CD4-positive, alpha-beta memory T cell (primary cell): ENCODE measurements around the gene RNFT2. TPM values are rescaled to one million over a fixed set of nuclear protein-coding genes. Genes with fewer than 3 reads are reported as not detected.

ENCODE experiments used
- CTCF ChIA-PET: fragments of 350-600 bp; sonication (Branson Sonifier 250); formaldehyde crosslinking; loops from one replicate; lab custom pipeline; 2021; ENCODE audit warnings: inconsistent platforms; ENCODE audit not compliant: partially characterized antibody; lab: Charles Lee
- POLR2A ChIA-PET: fragments of 350-600 bp; sonication (Branson Sonifier 250); formaldehyde crosslinking; loops from one replicate; lab custom pipeline; 2021; ENCODE audit not compliant: partially characterized antibody; lab: Charles Lee
- DNase-seq, 5 donors: peaks; one replicate each; pipeline versions ENCODE4 v3.0.0 to v3.0.0-alpha.2; 2020 to 2022; ENCODE audit warnings: mixed read lengths in 1 of 5
- H3K27ac ChIP-seq: one replicate; pipeline ENCODE4 v1.7.0; 2013; ENCODE audit warnings: low read depth, low read length
- H3K27me3 ChIP-seq: 2 replicates; pipeline ENCODE4 v1.7.0; 2013; ENCODE audit warnings: mild to moderate bottlenecking, low read length, moderate library complexity; ENCODE audit not compliant: insufficient read depth
- H3K36me3 ChIP-seq: 2 replicates; pipeline ENCODE4 v1.7.0; 2013; ENCODE audit warnings: mild to moderate bottlenecking, low read length, moderate library complexity; ENCODE audit not compliant: insufficient read depth
- H3K4me1 ChIP-seq: 2 replicates; pipeline ENCODE4 v1.7.0; 2013; ENCODE audit warnings: mild to moderate bottlenecking, low read length, moderate library complexity; ENCODE audit not compliant: insufficient read depth
- H3K4me3 ChIP-seq, 2 donors: one replicate each; pipeline ENCODE4 v1.7.0; 2013; ENCODE audit warnings: low read length in 2 of 2, mild to moderate bottlenecking in 1 of 2
- H3K9me3 ChIP-seq, 2 donors: one replicate each; pipeline ENCODE4 v1.7.0; 2013; ENCODE audit warnings: low read length in 2 of 2, control low read depth in 1 of 2; ENCODE audit not compliant: control insufficient read depth in 1 of 2
- H3K27ac Mint-ChIP-seq, 7 donors: one replicate each; pipeline ENCODE4 v1.8.0; 2020 to 2021; ENCODE audit warnings: mixed read lengths in 7 of 7, mild to moderate bottlenecking in 6 of 7, inconsistent platforms in 3 of 7, moderate library complexity in 3 of 7
- H3K27me3 Mint-ChIP-seq, 2 donors: one replicate each; pipeline ENCODE4 v1.8.0; 2020 to 2021; ENCODE audit warnings: mixed read lengths in 2 of 2
- H3K36me3 Mint-ChIP-seq, 2 donors: one replicate each; pipeline ENCODE4 v1.8.0; 2020 to 2021; ENCODE audit warnings: mixed read lengths in 2 of 2, inconsistent platforms in 1 of 2, mild to moderate bottlenecking in 1 of 2
- H3K4me1 Mint-ChIP-seq, 4 donors: one replicate each; pipeline ENCODE4 v1.8.0; 2020 to 2021; ENCODE audit warnings: mixed read lengths in 4 of 4, mild to moderate bottlenecking in 1 of 4
- H3K4me3 Mint-ChIP-seq, 8 donors: one replicate each; pipeline ENCODE4 v1.8.0; 2020 to 2021; ENCODE audit warnings: mixed read lengths in 8 of 8, mild to moderate bottlenecking in 7 of 8, moderate library complexity in 6 of 8, inconsistent platforms in 3 of 8
- H3K9me3 Mint-ChIP-seq, 8 donors: one replicate each; pipeline ENCODE4 v1.8.0; 2020 to 2021; ENCODE audit warnings: mixed read lengths in 8 of 8, mild to moderate bottlenecking in 5 of 8, inconsistent platforms in 3 of 8, moderate library complexity in 1 of 8
- intact Hi-C: fragments of 100-400 bp; cut with micrococcal nuclease; formaldehyde crosslinking; loops from one replicate; pipeline ENCODE4 v1.15.1; 2023
- polyA plus RNA-seq, 2 donors: library from polyadenylated mRNA; unstranded; fragments of 300-500 nt; fragmentation: Illumina TruSeq; gene quantifications; one replicate each; pipeline ENCODE4 v1.2.3, GENCODE V29; 2021
- total RNA-seq, 2 experiments: library from RNA; stranded (reverse); gene quantifications; one replicate each; pipeline ENCODE4 v1.2.3, GENCODE V29; 2021

Gene RNFT2
- total and polyA plus RNA-seq, 4 experiments from 2014 or later, result 0.88 to 5.9 (median 3.1) TPM

DNA sequence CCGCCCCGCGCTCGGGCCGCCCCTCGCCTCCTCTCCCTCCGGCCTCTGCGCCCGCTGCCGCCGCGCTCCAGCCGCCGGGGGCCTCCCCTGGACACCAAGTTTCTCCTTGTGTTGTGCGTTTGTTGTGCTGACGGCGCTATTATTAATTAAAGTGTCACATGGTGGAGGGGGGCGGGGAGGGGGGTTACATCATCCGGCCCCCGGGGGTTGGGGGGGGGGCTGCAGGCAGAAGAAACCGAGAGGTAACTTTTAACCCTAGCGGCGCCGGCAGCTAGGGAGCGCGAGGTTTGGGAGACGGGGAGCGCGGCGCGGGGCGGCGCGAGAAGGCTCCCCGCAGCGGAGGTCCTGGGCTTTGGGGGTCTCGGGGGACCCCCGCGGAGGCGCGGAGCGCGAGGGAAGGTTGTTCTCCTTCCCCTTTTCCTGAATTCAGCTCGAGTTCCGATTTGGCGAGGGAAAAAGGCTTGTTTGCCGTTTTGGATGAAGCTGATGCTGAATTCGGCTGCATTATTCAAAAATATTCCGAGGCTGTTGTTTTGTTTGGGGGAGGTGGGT is 143.3 kb downstream of the RNFT2 start, which contains the start of gene HRK:
Gene HRK (minus strand): TSS at position 117 of the 552 bp plus-strand sequence. CDS start 134 bp downstream, outside the sequence.
- ChIA-PET POLR2A (no interaction called here), CTCF (no interaction called here)
- peaks cover 14% of the 10 kb centered on the region for H3K27me3 ChIP-seq
- no peak within 1 kb of the TSS for H3K27ac ChIP-seq
- peaks cover 27% of the 10 kb centered on the region for H3K4me1 ChIP-seq
- no peaks in the 10 kb centered on the region for H3K36me3 ChIP-seq
- peaks cover 51 to 58% of the 10 kb centered on the region in 2 donors for H3K27me3 Mint-ChIP-seq
- no peak within 1 kb of the TSS for H3K27ac Mint-ChIP-seq
- H3K9me3 ChIP-seq, result no peaks in the 10 kb centered on the region
- H3K36me3 Mint-ChIP-seq, result no peaks in the 10 kb centered on the region
- H3K4me3 ChIP-seq, result no peak within 1 kb of the TSS
- no peaks in the 10 kb centered on the region for H3K9me3 Mint-ChIP-seq
- peak within 1 kb of the TSS; percentile 70 to 90 (median 86) for H3K4me3 Mint-ChIP-seq
- intact Hi-C loops, result no loop called here
- no peak for DNase-seq
- H3K4me1 Mint-ChIP-seq, result peaks cover 26 to 40% (median 32%) of the 10 kb centered on the region in 4 donors

GRCh38 chr12:116881877-116882507 is 143.9 kb downstream of the RNFT2 start:
- H3K4me1 ChIP-seq, result peaks cover 27% of the 10 kb centered on the region
- no peak overlapping the region for H3K27ac Mint-ChIP-seq
- no peaks in the 10 kb centered on the region for H3K36me3 ChIP-seq
- H3K4me3 Mint-ChIP-seq, result peak overlapping the region; percentile 48 to 78 (median 68)
- peaks cover 14% of the 10 kb centered on the region for H3K27me3 ChIP-seq
- CTCF ChIA-PET, result interaction anchor here (0.8 kb wide), 1 partner anchor 238 kb away, joined by 3 read pairs; no protein-coding TSS in a partner anchor
- no peaks in the 10 kb centered on the region for H3K36me3 Mint-ChIP-seq
- no peak for DNase-seq
- H3K9me3 ChIP-seq, result no peaks in the 10 kb centered on the region
- H3K27me3 Mint-ChIP-seq, result peaks cover 45 to 55% of the 10 kb centered on the region in 2 donors
- intact Hi-C loops, result loop anchor here (1.0 kb wide), 1 partner anchor 179 kb away; no protein-coding TSS in a partner anchor
- peaks cover 26 to 40% (median 32%) of the 10 kb centered on the region in 4 donors for H3K4me1 Mint-ChIP-seq
- POLR2A ChIA-PET, result no interaction called here
- peaks cover 0 to 2% (median 0%) of the 10 kb centered on the region in 8 donors for H3K9me3 Mint-ChIP-seq
- H3K27ac ChIP-seq, result no peak overlapping the region
- H3K4me3 ChIP-seq, result no peak overlapping the region

DNA sequence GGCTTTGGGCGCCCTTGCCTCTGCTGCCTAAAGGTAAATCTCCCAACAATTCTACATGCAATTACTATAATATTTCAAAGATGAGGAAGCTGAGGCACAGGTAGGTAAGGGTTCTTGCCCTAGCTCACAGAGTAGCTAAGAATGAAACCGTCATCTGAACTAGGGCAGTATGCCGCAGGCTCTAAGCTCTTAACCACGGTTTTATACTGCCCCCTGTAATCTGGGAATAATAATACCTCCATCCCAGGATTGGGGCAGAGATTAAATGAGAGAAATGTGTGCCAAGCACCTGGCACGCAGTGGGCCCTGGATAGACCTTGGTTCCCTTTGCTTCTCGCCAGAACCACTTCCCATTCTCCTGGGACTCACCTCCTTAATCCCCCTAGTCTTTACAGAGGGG is 144.6 kb downstream of the RNFT2 start:
- Histone ChIP-seq H3K4me3 (no peak overlapping the region), H3K27me3 (peaks cover 14% of the 10 kb centered on the region), H3K4me1 (peaks cover 27% of the 10 kb centered on the region), H3K27ac (no peak overlapping the region), H3K9me3 (no peaks in the 10 kb centered on the region), H3K36me3 (no peaks in the 10 kb centered on the region)
- H3K9me3 Mint-ChIP-seq, result peaks cover 0 to 2% (median 0%) of the 10 kb centered on the region in 8 donors
- POLR2A ChIA-PET, result no interaction called here
- H3K4me3 Mint-ChIP-seq, result peak overlapping the region in 6 of 8 donors; percentile 11 to 78 (median 59)
- DNase-seq, result no peak
- H3K27ac Mint-ChIP-seq, result no peak overlapping the region
- peaks cover 26 to 40% (median 32%) of the 10 kb centered on the region in 4 donors for H3K4me1 Mint-ChIP-seq
- intact Hi-C loops, result loop anchor here (1.0 kb wide), 1 partner anchor 179 kb away; no protein-coding TSS in a partner anchor
- H3K36me3 Mint-ChIP-seq, result no peaks in the 10 kb centered on the region
- peaks cover 47 to 55% of the 10 kb centered on the region in 2 donors for H3K27me3 Mint-ChIP-seq
- CTCF ChIA-PET, result interaction anchor here (0.8 kb wide), 1 partner anchor 238 kb away, joined by 3 read pairs; no protein-coding TSS in a partner anchor

DNA sequence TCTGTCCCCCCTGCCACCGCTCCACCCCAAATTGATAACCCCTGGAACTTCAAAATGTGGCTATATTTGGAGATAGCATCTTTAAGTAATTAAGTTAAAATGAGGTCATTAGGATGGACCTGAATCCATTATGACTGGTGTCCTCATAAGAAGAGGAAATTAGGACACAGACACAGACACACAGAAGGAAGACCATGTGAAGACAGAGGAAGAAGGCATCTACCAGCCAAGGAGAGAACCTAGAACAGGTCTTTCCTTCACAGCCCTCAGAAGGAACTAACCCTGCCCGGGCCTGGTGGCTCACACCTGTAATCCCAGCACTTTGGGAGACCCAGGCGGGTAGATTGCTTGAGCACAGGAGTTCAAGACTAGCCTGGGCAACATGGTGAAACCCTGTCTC is 146.8 kb downstream of the RNFT2 start:
- Histone ChIP-seq H3K27me3 (peaks cover 14% of the 10 kb centered on the region), H3K36me3 (no peaks in the 10 kb centered on the region), H3K9me3 (no peaks in the 10 kb centered on the region), H3K4me1 (peaks cover 17% of the 10 kb centered on the region), H3K4me3 (no peak overlapping the region), H3K27ac (no peak overlapping the region)
- Mint-ChIP-seq H3K9me3 (peaks cover 0 to 2% (median 0%) of the 10 kb centered on the region in 8 donors), H3K36me3 (no peaks in the 10 kb centered on the region), H3K4me3 (no peak overlapping the region), H3K27ac (no peak overlapping the region), H3K27me3 (peaks cover 32 to 43% of the 10 kb centered on the region in 2 donors), H3K4me1 (peaks cover 15 to 24% (median 20%) of the 10 kb centered on the region in 4 donors)
- CTCF ChIA-PET, result no interaction called here
- POLR2A ChIA-PET, result interaction anchor here (0.6 kb wide), 1 partner anchor 38 kb away, joined by 3 read pairs; no protein-coding TSS in a partner anchor
- intact Hi-C loops, result no loop called here
- no peak for DNase-seq

- POLR2A ChIA-PET, result interaction anchor here (0.6 kb wide), 1 partner anchor 38 kb away, joined by 3 read pairs; no protein-coding TSS in a partner anchor
- Mint-ChIP-seq H3K27me3 (peaks cover 26 to 37% of the 10 kb centered on the region in 2 donors), H3K27ac (no peak overlapping the region), H3K9me3 (peaks cover 0 to 3% (median 2%) of the 10 kb centered on the region in 8 donors), H3K36me3 (no peaks in the 10 kb centered on the region), H3K4me3 (no peak overlapping the region), H3K4me1 (peaks cover 9 to 18% (median 14%) of the 10 kb centered on the region in 4 donors)
- Histone ChIP-seq H3K4me1 (peaks cover 11% of the 10 kb centered on the region), H3K27me3 (peaks cover 14% of the 10 kb centered on the region), H3K27ac (no peak overlapping the region), H3K9me3 (no peaks in the 10 kb centered on the region), H3K36me3 (no peaks in the 10 kb centered on the region), H3K4me3 (no peak overlapping the region)
- intact Hi-C loops, result no loop called here
- CTCF ChIA-PET, result interaction anchor here (0.7 kb wide), 1 partner anchor 16 kb away, joined by 4 read pairs; no protein-coding TSS in a partner anchor
- DNase-seq, result no peak
Observed at GRCh38 chr12:116885491-116885890, 147.4 kb downstream of the RNFT2 start.

GRCh38 chr12:116887244-116887643 is 149.1 kb downstream of the RNFT2 start:
- H3K27me3 ChIP-seq, result peaks cover 9% of the 10 kb centered on the region
- ChIA-PET POLR2A (no interaction called here), CTCF (no interaction called here)
- peaks cover 2 to 11% (median 5%) of the 10 kb centered on the region in 4 donors for H3K4me1 Mint-ChIP-seq
- H3K4me1 ChIP-seq, result no peaks in the 10 kb centered on the region
- intact Hi-C loops, result no loop called here
- DNase-seq, result no peak
- no peak overlapping the region for H3K4me3 Mint-ChIP-seq
- peaks cover 18 to 30% of the 10 kb centered on the region in 2 donors for H3K27me3 Mint-ChIP-seq
- H3K36me3 ChIP-seq, result no peaks in the 10 kb centered on the region
- H3K9me3 Mint-ChIP-seq, result peaks cover 0 to 5% (median 3%) of the 10 kb centered on the region in 8 donors
- no peaks in the 10 kb centered on the region for H3K36me3 Mint-ChIP-seq
- no peaks in the 10 kb centered on the region for H3K9me3 ChIP-seq
- no peak overlapping the region for H3K4me3 ChIP-seq
- H3K27ac Mint-ChIP-seq, result no peak overlapping the region
- no peak overlapping the region for H3K27ac ChIP-seq

DNA sequence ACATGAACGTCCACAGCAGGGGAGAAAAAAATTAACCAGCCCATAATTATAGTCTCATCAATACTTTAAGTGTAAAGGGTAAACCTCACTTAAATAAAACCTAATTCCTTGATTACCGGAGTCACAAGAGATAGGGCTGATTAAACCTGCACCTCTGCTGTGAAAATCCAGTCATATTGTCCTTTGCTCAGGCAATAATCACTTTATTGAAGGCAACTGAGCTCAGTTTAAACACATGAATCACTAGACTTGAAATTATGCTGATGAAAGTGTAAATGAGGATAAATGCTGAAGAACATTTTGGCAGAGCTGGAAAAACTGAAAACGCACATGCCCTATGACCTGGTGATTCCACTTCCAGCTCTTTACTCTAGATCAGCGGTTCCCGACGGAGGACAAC is 149.8 kb downstream of the RNFT2 start:
- CTCF ChIA-PET, result no interaction called here
- Mint-ChIP-seq H3K4me1 (peaks cover 0 to 4% (median under 1%) of the 10 kb centered on the region in 4 donors), H3K27ac (no peak overlapping the region), H3K36me3 (no peaks in the 10 kb centered on the region), H3K27me3 (peaks cover 11 to 23% of the 10 kb centered on the region in 2 donors), H3K9me3 (peaks cover 0 to 5% (median 3%) of the 10 kb centered on the region in 8 donors), H3K4me3 (no peak overlapping the region)
- H3K27me3 ChIP-seq, result peaks cover 3% of the 10 kb centered on the region
- intact Hi-C loops, result no loop called here
- H3K4me3 ChIP-seq, result no peak overlapping the region
- no peaks in the 10 kb centered on the region for H3K4me1 ChIP-seq
- no peaks in the 10 kb centered on the region for H3K9me3 ChIP-seq
- H3K36me3 ChIP-seq, result no peaks in the 10 kb centered on the region
- no peak for DNase-seq
- H3K27ac ChIP-seq, result no peak overlapping the region
- POLR2A ChIA-PET, result no interaction called here
